AG04450 (cell line): ENCODE data around the gene RTN4RL2. TPM values are rescaled to one million over a fixed set of nuclear protein-coding genes. Genes with fewer than 3 reads are reported as not detected.

Experiments used
- CTCF ChIA-PET: fragments of 300-600, 350-600 bp; formaldehyde crosslinking; extraction: SDS; loops from one replicate; lab custom pipeline; 2022; ENCODE audit warnings: antibody characterized with exemption, inconsistent platforms; lab: Charles Lee
- POLR2A ChIA-PET: fragments of 350-600 bp; formaldehyde crosslinking; extraction: SDS; loops from one replicate; lab custom pipeline; 2021; ENCODE audit warnings: antibody characterized with exemption, inconsistent platforms; lab: Yijun Ruan, JAX
- DNase-seq: peaks from one replicate; pipeline ENCODE4 v3.0.0-alpha.2; 2011; ENCODE audit warnings: low read depth, low spot score
- H3K27ac ChIP-seq: one replicate; pipeline ENCODE4 v1.5.1; 2012; ENCODE audit warnings: low read depth, low read length, control low read depth
- H3K27me3 ChIP-seq: one replicate; pipeline ENCODE4 v1.6.0; 2012; ENCODE audit warnings: low read length; ENCODE audit not compliant: control insufficient read depth, insufficient read depth
- H3K4me3 ChIP-seq: 2 replicates; pipeline ENCODE4 v1.5.1; 2011; ENCODE audit warnings: mild to moderate bottlenecking, low read depth, low read length, control low read depth
- H3K9me3 ChIP-seq: 2 replicates; pipeline ENCODE4 v1.5.1; 2012; ENCODE audit warnings: low read length; ENCODE audit not compliant: control insufficient read depth, insufficient read depth
- CTCF ChIP-seq: IDR thresholded peaks from 2 replicates; pipeline ENCODE4 v1.5.1; 2011; ENCODE audit warnings: low read depth, low read length, control low read depth, inconsistent platforms
- polyA minus RNA-seq: library from RNA; depleted of rRNA, polyadenylated mRNA; stranded (reverse); fragments of >200 nt; gene quantifications from 2 replicates; pipeline ENCODE4 v1.2.3, GENCODE V29; 2011; rRNA and poly(A)+ RNA removed
- polyA plus RNA-seq: library from polyadenylated mRNA; depleted of rRNA; stranded (reverse); fragments of >200 nt; gene quantifications from 2 replicates; pipeline ENCODE4 v1.2.3, GENCODE V29; 2011; rRNA removed

The RTN4RL2 gene
- 0.11 and 0.45 TPM in 2 replicates for polyA plus RNA-seq
- not detected in 2 replicates for polyA minus RNA-seq

GRCh38 chr11:57460022-57460757 is at the start of gene RTN4RL2:
RTN4RL2 (plus strand) TSS chr11:57460528; CDS start chr11:57460866, 338 bp downstream.
- no peak for DNase-seq
- Histone ChIP-seq H3K4me3 (peak within 1 kb of the TSS; percentile 62), H3K9me3 (no peaks in the 10 kb centered on the region), H3K27ac (no peak within 1 kb of the TSS), H3K27me3 (peaks cover 32% of the 10 kb centered on the region)
- peak; percentile 38 for TF ChIP-seq CTCF
- ChIA-PET CTCF (interaction anchor here (0.6 to 5.7 kb wide), 36 partner anchors 9 to 1064 kb away, joined by 3 to 115 read pairs (median 4); partner anchors contain the start of genes SLC43A1, SLC43A3 and TIMM10), POLR2A (interaction anchor here (0.6 to 1.0 kb wide), 4 partner anchors 32 to 1012 kb away, joined by 3 to 13 read pairs (median 6); no protein-coding TSS in a partner anchor)

DNA sequence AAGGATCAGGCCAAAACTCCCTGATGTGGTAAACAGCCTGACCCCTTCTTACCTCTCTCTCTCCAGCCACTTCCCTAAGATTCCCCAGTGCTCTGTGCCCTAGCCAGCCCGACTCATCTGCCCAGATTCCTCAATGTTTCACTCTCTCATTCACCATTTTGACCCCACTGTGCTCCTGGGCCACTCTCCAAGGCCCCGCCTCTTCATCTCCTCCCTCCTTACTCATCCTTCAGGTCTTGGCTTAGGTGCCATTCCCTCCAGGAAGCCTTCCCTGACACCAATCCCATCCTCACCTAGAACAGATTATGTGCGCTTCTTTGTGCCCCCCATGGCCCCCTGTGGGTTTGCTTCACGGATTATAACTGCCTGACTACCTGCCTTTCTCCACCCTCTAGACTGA is 46.6 kb upstream of the RTN4RL2 start:
- Histone ChIP-seq H3K4me3 (no peak overlapping the region), H3K27me3 (no peaks in the 10 kb centered on the region), H3K27ac (no peak overlapping the region), H3K9me3 (no peaks in the 10 kb centered on the region)
- POLR2A ChIA-PET, result interaction anchor here (0.7 kb wide), 1 partner anchor 14 kb away, joined by 8 read pairs; no protein-coding TSS in a partner anchor
- DNase-seq, result no peak
- CTCF ChIA-PET, result no interaction called here
- TF ChIP-seq CTCF, result no peak

DNA sequence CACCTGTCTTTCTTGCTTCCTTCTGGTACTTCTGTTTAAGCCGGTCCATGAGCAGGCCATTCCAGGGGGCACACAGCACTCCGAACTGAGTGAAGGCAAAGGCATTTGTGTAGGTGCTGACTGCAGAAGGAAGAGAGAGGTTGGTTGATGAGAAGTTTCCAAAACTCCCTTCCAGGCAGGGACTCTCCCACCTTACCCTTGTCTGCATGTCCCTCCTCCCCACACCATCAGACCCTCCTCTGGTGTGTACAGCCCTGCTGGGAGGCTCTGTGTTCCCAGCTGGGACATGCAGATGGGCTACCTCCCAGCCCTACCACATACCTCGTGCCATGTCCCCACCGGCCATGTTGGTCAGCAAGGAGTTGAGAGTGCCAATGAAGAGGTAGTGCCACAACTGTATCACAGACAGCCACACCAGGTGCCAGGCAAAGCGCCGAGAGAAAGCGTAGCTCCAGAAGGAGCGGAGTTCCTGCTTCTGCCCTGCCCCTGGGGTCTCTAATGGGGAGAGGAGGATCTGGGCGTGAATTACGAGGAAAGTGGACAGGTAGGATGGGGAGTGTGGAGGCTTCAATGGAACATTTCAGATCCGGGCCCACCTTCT is 45.6 kb upstream of the RTN4RL2 start:
- ChIA-PET POLR2A (interaction anchor here (0.7 kb wide), 1 partner anchor 15 kb away, joined by 8 read pairs; no protein-coding TSS in a partner anchor), CTCF (no interaction called here)
- Histone ChIP-seq H3K4me3 (no peak overlapping the region), H3K27me3 (no peaks in the 10 kb centered on the region), H3K27ac (no peak overlapping the region), H3K9me3 (no peaks in the 10 kb centered on the region)
- TF ChIP-seq CTCF, result no peak
- no peak for DNase-seq

DNA sequence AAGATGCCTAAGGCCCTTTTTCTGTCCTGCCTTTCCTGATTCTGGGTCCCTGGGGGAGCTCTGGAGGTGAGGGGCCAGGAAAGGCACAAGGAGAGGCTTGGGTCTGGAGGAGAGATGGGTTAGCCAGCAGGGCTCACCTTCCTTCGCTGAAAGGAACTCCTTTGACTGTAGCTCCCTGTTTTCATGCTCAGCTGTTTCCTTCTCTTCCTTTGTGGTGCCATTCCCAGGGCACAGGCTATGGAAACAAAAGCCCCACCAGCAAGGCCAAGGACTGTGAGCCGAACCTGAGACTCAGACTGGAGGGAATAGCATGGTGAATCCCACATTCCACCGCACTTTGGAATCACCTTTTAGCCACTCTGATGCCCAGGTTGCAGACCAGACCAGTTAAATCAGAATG is 43.9 kb upstream of the RTN4RL2 start:
- H3K27me3 ChIP-seq, result no peaks in the 10 kb centered on the region
- POLR2A ChIA-PET, result interaction anchor here (0.6 kb wide), 1 partner anchor 43 kb away, joined by 6 read pairs; no protein-coding TSS in a partner anchor
- no peak overlapping the region for H3K27ac ChIP-seq
- CTCF ChIA-PET, result interaction anchor here (1.5 kb wide), 1 partner anchor 77 kb away, joined by 3 read pairs; no protein-coding TSS in a partner anchor
- H3K4me3 ChIP-seq, result no peak overlapping the region
- TF ChIP-seq CTCF, result no peak
- H3K9me3 ChIP-seq, result no peaks in the 10 kb centered on the region
- no peak for DNase-seq
